Keratinocyte (primary cell): ENCODE data around the gene C20orf202. TPM values are rescaled to one million over a fixed set of nuclear protein-coding genes. Genes with fewer than 3 reads are reported as not detected.

Experiments
- DNase-seq: peaks from one replicate; pipeline ENCODE4 v3.0.0-alpha.2; 2011; ENCODE audit warnings: low read depth, missing footprints, low spot score
- FAIRE-seq: peaks from 2 replicates; lab custom pipeline; 2011; peaks lifted over from hg19 to GRCh38; lab: Jason Lieb, UNC
- H2AFZ ChIP-seq: 2 replicates; pipeline ENCODE4 v1.6.0; 2012; ENCODE audit warnings: low read length, control low read depth, inconsistent platforms; ENCODE audit not compliant: control insufficient read depth
- H3K27ac ChIP-seq: 2 replicates; pipeline ENCODE4 v1.5.1; 2011; ENCODE audit warnings: low read length; ENCODE audit not compliant: control insufficient read depth, insufficient read depth
- H3K27me3 ChIP-seq: 3 replicates; pipeline ENCODE4 v1.6.0; 2011; ENCODE audit warnings: low read length; ENCODE audit not compliant: control insufficient read depth, insufficient read depth; ENCODE audit errors: extremely low read depth
- H3K36me3 ChIP-seq, 2 experiments: 2 replicates in 1 of 2; 3 replicates in 1 of 2; pipeline ENCODE4 v1.5.1; 2011; ENCODE audit warnings: low read length in 2 of 2, mild to moderate bottlenecking in 1 of 2; ENCODE audit not compliant: control insufficient read depth in 2 of 2, insufficient read depth in 2 of 2; ENCODE audit errors: extremely low read depth in 1 of 2
- H3K4me1 ChIP-seq: 3 replicates; pipeline ENCODE4 v1.5.1; 2011; ENCODE audit warnings: low read length; ENCODE audit not compliant: control insufficient read depth, insufficient read depth; ENCODE audit errors: extremely low read depth
- H3K4me2 ChIP-seq: 3 replicates; pipeline ENCODE4 v1.6.0; 2011; ENCODE audit warnings: low read depth, low read length; ENCODE audit not compliant: control insufficient read depth, insufficient read depth; ENCODE audit errors: extremely low read depth
- H3K4me3 ChIP-seq, 3 experiments: fragments of 200-600 bp in 1 of 3; sonication (generic) in 1 of 3; 2 replicates in 2 of 3; 3 replicates in 1 of 3; pipeline ENCODE4 v1.5.1; 2011 to 2016; ENCODE audit warnings: low read length in 3 of 3, mild to moderate bottlenecking in 3 of 3, control low read depth in 2 of 3, inconsistent platforms in 1 of 3, low read depth in 1 of 3, mixed read lengths in 1 of 3, mixed run types in 1 of 3, moderate library complexity in 1 of 3; ENCODE audit not compliant: control insufficient read depth in 2 of 3, insufficient read depth in 2 of 3; ENCODE audit errors: extremely low read depth in 1 of 3
- H3K79me2 ChIP-seq: 2 replicates; pipeline ENCODE4 v1.6.0; 2012; ENCODE audit warnings: low read length; ENCODE audit not compliant: control insufficient read depth, insufficient read depth
- H3K9ac ChIP-seq: 3 replicates; pipeline ENCODE4 v1.6.0; 2011; ENCODE audit warnings: low read length; ENCODE audit not compliant: control insufficient read depth, insufficient read depth; ENCODE audit errors: extremely low read depth
- H3K9me1 ChIP-seq: 3 replicates; pipeline ENCODE4 v1.6.0; 2011; ENCODE audit warnings: low read length; ENCODE audit not compliant: control insufficient read depth, insufficient read depth; ENCODE audit errors: extremely low read depth
- H3K9me3 ChIP-seq: 2 replicates; pipeline ENCODE4 v1.5.1; 2012; ENCODE audit warnings: low read depth, low read length; ENCODE audit not compliant: control insufficient read depth
- H4K20me1 ChIP-seq: 3 replicates; pipeline ENCODE4 v1.6.0; 2011; ENCODE audit warnings: low read length; ENCODE audit not compliant: control insufficient read depth, insufficient read depth; ENCODE audit errors: extremely low read depth
- EZH2 ChIP-seq: IDR thresholded peaks from one replicate; pipeline ENCODE4 v1.6.1; 2012; ENCODE audit warnings: inconsistent platforms, mild to moderate bottlenecking, low read length, moderate library complexity
- dilution Hi-C: fragments of 300-500 bp; cut with MboI; formaldehyde crosslinking; loops from one replicate; pipeline ENCODE4 v1.7.0; 2020; ENCODE audit warnings: low sequenced_read_pairs; ENCODE audit not compliant: extremely low pct_ligation_motif_present
- polyA plus RNA-seq, 5 experiments: library from polyadenylated mRNA; depleted of rRNA in 3 of 5; stranded (reverse) in 3 of 5; stranded (forward) in 1 of 5; unstranded in 1 of 5; fragments of >200 nt; gene quantifications; 1 replicate in 1 of 5; 2 replicates in 3 of 5; 3 replicates in 1 of 5; pipeline versions ENCODE4 v1.2.1 to v1.2.3, GENCODE V29; 2011 to 2012; ENCODE audit warnings: missing spikeins in 2 of 5, low read depth in 1 of 5, low replicate concordance in 1 of 5
- TF ChIP-seq, protein P1 (sequence below), 3 experiments: IDR thresholded peaks in 1 of 3; conservative IDR thresholded peaks in 1 of 3; optimal IDR thresholded peaks in 1 of 3; 2 replicates in 2 of 3; 3 replicates in 1 of 3; pipeline versions ENCODE3 to v1.5.1; 2011; ENCODE audit warnings: low read length in 3 of 3, mild to moderate bottlenecking in 3 of 3, moderate library complexity in 2 of 3, control low read depth in 1 of 3, inconsistent platforms in 1 of 3; ENCODE audit not compliant: insufficient read depth in 2 of 3; ENCODE audit errors: extremely low read depth in 1 of 3

Gene C20orf202
- polyA plus RNA-seq, 1 donor (not counting 4 experiments of a cell fraction or from before 2014, with no cell fraction given) = not detected

DNA sequence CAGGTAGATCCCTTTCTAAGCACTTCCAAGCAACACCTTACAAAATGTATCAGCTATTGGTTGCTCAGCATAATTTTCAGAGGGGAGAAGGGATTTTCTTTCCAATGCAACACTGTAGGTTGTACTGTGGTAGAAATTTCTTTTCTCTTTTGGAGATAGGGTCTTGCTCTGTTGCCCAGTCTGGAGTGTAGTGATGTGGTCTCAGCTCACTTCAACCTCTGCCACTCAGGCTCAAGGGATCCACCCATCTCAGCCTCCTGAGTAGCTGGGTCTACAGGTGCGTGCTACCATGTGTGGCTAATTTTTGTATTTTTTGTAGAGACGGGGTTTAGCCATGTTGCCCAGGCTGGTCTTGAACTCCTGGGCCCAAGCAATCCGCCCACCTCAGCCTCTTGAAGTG lies 38.8 kb downstream of the C20orf202 start:
- TF ChIP-seq, protein P1, sequence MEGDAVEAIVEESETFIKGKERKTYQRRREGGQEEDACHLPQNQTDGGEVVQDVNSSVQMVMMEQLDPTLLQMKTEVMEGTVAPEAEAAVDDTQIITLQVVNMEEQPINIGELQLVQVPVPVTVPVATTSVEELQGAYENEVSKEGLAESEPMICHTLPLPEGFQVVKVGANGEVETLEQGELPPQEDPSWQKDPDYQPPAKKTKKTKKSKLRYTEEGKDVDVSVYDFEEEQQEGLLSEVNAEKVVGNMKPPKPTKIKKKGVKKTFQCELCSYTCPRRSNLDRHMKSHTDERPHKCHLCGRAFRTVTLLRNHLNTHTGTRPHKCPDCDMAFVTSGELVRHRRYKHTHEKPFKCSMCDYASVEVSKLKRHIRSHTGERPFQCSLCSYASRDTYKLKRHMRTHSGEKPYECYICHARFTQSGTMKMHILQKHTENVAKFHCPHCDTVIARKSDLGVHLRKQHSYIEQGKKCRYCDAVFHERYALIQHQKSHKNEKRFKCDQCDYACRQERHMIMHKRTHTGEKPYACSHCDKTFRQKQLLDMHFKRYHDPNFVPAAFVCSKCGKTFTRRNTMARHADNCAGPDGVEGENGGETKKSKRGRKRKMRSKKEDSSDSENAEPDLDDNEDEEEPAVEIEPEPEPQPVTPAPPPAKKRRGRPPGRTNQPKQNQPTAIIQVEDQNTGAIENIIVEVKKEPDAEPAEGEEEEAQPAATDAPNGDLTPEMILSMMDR (optimal IDR thresholded peaks at IDR 0.05 in 1 of 3, IDR thresholded peaks at IDR 0.05 in 1 of 3, conservative IDR thresholded peaks at IDR 0.05 in 1 of 3; ENCODE audit: extremely low read depth in 1 of 3, insufficient read depth in 2 of 3, low read length in 3 of 3) = no peak
- no peak for TF ChIP-seq EZH2
- H3K9me1 ChIP-seq = no peaks in the 10 kb centered on the region
- FAIRE-seq (no peak), DNase-seq (no peak)
- no peak overlapping the region for H3K4me3 ChIP-seq
- no peaks in the 10 kb centered on the region for H3K36me3 ChIP-seq
- H3K9me3 ChIP-seq = no peaks in the 10 kb centered on the region
- no peaks in the 10 kb centered on the region for H3K79me2 ChIP-seq
- no peak overlapping the region for H3K9ac ChIP-seq
- H3K4me1 ChIP-seq = no peaks in the 10 kb centered on the region
- H3K4me2 ChIP-seq = no peak overlapping the region
- no peak overlapping the region for H2AFZ ChIP-seq
- dilution Hi-C loops = no loop called here
- H4K20me1 ChIP-seq = no peaks in the 10 kb centered on the region
- peaks cover 6% of the 10 kb centered on the region for H3K27me3 ChIP-seq
- H3K27ac ChIP-seq = no peak overlapping the region

DNA sequence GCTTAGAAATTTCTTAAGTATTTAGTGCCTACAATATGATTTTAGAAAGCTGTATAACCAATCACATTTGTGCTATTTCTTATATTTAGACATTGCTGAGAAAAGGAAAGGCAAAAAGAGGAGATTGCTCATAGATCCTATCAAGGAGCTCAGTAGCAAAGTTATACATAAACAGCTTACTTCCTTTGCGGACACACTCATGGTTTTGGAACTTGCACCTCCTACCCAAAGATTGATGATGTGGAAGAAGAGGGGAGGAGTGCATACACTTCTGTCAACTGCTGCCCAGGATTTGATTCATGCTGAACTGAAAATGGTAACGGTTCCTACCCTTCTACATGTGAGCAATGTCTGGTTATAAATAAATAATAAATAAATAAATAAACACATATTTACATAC lies 39.3 kb downstream of the C20orf202 start:
- H3K27me3 ChIP-seq = peaks cover 6% of the 10 kb centered on the region
- no peaks in the 10 kb centered on the region for H3K9me1 ChIP-seq
- no peaks in the 10 kb centered on the region for H3K36me3 ChIP-seq
- H3K4me1 ChIP-seq = no peaks in the 10 kb centered on the region
- H3K9me3 ChIP-seq = no peaks in the 10 kb centered on the region
- no peak overlapping the region for H3K9ac ChIP-seq
- no peak overlapping the region for H3K4me3 ChIP-seq
- DNase-seq = no peak
- no peak overlapping the region for H3K27ac ChIP-seq
- H3K4me2 ChIP-seq = no peak overlapping the region
- H3K79me2 ChIP-seq = no peaks in the 10 kb centered on the region
- FAIRE-seq = peak; percentile 13
- H4K20me1 ChIP-seq = no peaks in the 10 kb centered on the region
- TF ChIP-seq EZH2 = no peak
- TF ChIP-seq, protein P1 (optimal IDR thresholded peaks at IDR 0.05 in 1 of 3, IDR thresholded peaks at IDR 0.05 in 1 of 3, conservative IDR thresholded peaks at IDR 0.05 in 1 of 3; ENCODE audit: extremely low read depth in 1 of 3, insufficient read depth in 2 of 3, low read length in 3 of 3) = no peak
- dilution Hi-C loops = no loop called here
- H2AFZ ChIP-seq = no peak overlapping the region
